LHCN-M2 (cell line): ENCODE measurements around the gene TRIM10. TPM values are rescaled to one million over a fixed set of nuclear protein-coding genes. Genes with fewer than 3 reads are reported as not detected.
"Not testable (repeated sequence)": the region's sequence is repeated elsewhere in the genome, so short reads cannot be mapped to it uniquely, and the experiment has no call there.

Experiments used
- DNase-seq: peaks from one replicate; pipeline ENCODE4 v3.0.0-alpha.2; 2012; ENCODE audit warnings: low read depth
- total RNA-seq: library from RNA; depleted of rRNA; stranded (reverse); fragments of >200 nt; gene quantifications from 2 replicates; pipeline ENCODE4 v1.2.3, GENCODE V29; 2014

TRIM10 gene
- total RNA-seq, 1 experiment from 2014 or later, result not detected

DNA sequence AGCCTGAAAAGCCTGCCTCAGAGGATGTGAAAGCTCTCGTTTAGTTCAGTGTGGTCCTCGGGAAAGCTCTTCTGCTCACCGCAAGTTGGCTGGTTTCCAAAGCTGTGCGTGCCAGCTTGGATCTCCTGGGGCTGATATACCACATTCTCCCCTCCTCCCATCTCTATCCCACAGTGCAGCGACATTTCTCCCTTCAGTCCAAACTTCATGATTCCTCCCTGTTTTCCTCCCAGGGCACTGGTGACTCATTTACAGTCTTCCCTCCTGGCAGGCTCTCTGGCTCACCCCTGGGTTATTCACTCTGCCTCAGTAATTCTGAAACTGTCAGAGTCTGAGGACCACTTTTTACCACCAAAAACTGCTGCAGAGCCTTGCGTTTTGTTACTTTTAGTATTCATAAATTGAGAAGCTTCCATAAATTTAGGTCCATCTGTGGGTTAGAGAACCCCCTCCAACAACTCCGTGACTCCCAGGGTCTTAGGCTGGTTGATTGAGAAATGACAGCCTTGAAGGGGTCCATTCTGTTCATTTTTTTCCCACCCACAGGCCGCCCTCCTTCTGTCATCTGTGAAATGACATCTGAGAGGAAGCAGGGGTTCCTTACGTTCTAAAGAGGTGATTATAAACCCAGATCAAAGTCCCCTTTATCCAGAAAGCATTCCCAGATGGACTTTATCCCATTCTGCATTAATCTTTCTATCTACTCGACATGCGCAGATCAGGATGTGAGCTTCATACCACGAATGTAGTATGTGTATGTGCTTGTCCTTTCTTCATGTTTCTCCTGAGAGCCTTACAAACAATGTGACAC lies 6.1 kb downstream of the TRIM10 start:
- peak; percentile 81 for DNase-seq

DNA sequence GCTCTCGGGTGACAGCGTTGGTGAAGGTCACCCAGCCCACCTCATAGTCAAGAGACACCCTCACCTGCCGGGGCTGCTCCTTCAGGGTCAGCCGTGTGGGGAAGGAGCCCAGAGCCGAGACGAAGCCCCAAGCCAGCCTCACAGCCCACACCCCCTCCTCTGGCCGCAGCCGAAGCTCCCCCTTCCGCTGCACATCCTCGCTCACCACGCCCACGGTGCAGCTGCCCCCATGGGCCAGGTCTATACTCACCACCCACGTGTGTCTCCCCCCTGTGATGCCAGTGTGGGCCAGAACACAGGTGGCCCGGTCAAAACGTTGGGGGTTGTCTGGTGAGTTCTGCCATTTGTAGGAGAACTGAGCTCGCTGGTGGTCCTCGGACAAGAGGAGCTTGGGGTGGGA lies 7.0 kb downstream of the TRIM10 start:
- DNase-seq, result no peak

DNA sequence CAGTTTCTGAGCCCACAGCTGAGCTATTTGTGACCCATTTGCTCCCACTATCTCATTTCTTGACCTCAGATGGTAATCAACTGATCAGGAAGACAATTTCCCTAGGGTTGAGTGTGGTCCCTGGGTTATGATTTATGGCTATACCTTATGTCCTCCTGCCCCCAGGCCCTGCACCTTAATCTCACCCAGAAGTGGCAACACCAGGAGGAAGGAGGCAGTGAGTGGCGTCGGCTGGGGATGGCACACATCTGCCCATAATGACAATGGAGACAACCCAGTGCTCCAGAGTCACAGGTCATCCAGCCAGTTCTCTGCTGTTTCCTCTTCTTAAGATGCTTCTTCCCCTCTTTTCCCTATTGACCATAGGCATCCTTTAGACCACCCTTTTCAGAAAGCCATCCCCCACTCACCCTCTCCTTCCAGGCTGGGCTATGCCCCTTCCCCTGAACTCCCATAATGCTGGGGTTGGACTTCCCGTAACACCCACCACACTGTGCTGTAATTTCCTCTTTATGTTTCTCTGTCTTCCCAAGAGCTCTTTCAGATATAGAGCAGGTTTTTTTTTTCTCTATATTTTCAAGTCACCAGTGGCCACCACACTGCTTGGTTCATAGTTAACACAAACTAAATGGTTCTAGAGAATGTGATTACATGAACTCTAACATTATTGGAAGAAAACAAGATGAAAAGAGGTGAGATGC lies 8.0 kb downstream of the TRIM10 start:
- DNase-seq, result no peak

DNA sequence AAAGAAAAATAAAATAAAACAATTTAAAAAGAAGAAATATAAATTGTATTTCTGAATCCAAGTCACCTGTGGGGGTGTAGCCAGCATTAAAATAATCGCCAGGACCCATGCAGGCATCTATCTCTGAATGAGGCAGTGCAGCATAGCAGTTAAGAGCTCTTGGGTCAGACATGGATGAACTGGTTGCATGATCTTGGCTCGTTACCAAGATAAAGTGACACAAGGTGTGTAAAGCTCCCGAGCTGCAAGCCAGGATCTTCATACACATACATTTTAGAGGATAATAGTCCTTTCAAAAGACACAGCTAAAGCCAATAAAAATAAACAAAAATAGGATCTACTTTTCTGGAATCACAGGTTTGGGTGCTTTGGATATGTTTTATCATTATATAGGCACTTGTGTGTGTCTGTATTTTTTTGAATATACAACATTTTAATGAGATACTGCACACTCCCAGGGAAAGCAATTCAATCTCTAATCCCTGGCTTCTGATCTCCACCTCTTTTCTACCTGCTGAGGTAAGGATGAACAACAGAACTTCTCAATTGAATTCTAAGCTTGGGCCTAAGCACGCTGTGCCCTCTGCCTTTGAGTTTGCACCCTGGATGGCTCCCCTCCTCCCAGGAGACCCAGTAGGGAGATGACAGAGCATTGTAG lies 8.9 kb downstream of the TRIM10 start:
- no peak for DNase-seq

DNA sequence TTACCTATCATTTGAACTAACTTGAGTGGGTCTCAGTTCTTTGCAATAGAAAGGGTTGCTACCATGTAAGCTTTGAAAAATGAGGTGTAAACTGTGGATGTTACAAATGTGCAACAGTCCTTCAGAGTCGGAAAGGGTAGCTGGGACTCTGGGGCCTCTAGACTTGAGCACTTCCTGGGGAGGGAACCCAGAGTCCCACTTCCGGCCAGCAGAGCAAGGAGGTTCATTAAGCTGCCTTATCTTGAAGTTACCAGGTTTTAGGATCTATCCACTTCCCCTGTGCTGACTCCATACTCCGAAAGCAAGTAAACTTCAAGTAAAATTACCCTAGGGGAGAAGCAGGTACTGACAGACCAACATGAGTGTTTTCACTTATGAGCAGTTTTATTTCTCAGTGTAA lies 9.4 kb downstream of the TRIM10 start:
- DNase-seq, result no peak

DNA sequence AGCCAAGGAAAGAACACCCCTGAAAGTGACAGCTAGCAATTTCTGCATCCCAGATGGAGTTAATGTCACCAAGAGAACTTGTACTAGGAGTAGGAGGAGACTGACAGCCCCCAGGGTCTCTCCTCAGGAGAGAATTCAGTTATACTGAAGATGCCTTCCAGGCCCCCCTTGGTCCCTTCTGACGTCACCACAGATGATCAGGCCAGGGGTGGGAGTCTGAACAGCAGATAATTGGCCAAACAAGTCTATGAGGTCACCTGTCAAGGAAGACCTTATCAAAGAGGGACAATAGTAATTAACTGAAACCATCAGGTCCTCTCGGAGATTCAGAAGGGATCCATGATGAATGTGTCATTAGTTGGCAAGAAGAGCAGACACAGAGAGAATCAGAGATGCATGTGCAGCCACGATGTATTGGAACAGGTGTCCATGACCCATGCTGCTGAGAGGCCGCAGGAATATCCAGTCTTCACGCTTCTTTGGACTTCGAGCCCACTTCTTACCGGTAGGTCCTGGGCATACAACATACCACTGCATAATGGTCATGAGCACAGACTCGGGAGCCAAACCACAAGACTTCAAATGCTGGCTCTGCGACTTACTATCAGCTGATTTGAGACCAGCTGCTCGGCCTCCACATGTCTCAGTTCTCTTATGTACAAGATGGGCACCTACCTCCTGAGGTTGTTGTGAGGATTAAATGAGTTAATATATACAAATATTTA lies 10.2 kb downstream of the TRIM10 start:
- peak; percentile 85 for DNase-seq

DNA sequence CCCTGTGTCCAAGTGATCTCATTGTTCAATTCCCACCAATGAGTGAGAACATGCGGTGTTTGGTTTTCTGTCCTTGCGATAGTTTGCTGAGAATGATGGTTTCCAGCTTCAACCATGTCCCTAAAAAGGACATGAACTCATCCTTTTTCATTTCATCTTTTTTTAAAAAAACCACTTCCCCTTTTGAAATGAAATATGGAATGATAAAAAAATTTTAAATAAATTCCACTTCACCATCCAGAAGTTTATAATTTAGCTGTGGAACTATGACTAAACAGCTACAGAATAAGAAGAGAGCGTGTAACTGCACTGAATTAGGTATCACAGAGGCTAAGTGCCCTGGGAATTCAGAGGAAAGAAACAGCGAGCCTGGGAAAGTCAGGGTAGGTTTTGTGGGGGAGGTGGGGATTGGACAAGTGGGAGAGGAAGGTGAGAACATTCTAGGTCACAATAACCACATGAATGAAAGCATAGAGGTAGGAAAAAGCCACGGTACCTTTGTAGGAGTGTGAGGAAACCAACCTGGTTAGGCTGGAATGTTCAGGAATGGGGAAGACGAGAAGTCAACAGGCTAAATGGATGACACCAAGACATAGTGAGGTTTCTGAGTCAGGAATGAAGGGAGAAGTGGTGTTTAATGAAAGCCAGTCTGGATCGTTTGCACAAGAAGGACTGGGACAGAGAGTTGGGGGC lies 11.0 kb downstream of the TRIM10 start:
- DNase-seq, result no peak

DNA sequence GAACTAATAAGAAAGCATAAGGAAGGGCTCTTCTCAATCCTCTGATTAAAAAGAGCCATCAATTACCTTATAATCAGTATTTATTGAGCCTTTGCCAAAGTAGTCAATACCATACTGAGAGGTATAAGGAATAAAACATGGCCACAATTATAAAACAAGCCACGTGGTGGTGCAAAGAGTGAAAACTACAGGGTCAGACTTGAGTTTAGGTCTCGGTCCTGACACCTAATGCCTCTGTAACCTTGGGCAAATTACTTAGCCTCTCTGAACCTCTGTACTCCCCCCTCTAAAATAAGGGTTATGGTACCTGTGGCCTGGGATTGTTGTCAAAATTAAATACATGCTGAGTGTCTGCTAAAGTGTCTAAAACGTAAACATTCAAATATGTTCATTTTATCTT lies 11.8 kb downstream of the TRIM10 start:
- DNase-seq, result no peak

DNA sequence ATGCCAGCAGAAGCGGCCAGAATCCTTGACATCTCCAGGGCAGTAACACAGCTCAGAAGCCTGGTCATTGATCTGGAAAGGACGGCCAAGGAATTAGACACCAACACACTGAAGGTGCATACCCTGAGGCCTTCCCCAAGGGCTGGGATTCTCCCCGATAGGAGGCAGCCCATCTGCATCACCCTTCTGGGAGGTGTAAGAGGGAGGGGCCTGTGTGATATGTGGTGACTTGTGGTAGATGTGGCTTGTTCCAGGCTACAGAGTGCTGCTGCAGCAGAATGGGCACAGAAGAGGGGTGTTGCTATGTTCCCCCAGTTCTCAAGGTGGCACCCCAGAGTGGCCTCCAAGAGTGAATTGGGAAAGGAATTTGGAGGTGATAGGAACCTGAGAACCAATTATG lies 13.9 kb downstream of the TRIM10 start:
- DNase-seq, result no peak

DNA sequence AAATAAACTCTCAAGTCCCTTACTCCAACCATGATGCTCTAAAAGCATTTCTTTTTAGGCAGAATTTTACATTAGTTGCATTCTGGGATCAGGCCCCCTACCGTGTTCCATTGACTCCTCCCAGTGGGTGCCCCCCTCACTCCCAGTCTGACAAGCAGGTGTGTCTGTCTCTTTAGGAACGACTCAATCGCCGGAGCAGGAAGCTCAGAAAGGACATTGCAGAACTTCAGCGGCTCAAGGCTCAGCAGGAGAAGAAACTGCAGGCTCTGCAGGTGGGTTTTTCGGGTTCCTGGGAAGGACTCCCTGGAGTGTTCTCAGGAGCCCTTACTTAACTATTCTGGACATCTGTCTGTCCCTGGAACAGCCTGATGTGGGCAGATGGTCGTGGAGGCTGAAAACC lies 15.2 kb downstream of the TRIM10 start:
- no peak for DNase-seq

DNA sequence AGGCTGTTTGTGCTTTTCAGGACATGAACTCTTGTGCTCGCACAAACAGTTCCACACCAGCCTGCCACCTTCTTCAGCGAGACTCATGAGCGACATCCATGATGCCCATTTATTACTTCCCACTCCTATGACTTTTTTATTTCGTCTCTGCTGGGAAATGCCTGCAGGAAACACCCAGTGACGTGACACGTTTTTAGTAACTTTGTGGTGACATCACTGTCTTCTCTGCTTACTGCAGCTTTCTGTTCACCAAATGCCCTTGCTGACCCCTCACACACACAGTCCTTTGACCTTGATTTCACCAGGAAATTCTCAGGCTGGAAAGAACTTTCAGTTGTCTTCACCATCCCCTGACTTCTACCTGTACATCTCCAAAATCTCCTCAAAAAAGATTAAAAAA lies 16.2 kb downstream of the TRIM10 start:
- no peak for DNase-seq

DNA sequence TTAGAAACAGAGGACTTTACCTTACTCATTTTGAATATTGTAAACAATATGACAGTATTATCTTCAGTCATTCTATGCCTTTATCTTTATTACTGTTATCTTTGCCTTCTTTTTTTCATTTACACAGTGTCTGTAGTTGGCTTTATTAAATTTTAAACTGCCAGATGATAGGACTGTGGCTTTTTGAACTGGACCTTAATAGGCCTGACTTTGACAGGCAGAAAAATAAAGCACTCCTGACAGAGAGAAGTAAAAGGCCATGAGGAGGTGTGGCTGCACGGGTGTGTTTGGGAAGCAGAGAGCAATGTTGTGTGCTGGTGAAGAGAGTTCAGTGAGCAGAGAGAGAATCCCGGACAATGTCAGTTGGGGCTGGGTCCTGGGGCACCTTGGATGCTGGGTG lies 17.2 kb downstream of the TRIM10 start:
- DNase-seq, result no peak

DNA sequence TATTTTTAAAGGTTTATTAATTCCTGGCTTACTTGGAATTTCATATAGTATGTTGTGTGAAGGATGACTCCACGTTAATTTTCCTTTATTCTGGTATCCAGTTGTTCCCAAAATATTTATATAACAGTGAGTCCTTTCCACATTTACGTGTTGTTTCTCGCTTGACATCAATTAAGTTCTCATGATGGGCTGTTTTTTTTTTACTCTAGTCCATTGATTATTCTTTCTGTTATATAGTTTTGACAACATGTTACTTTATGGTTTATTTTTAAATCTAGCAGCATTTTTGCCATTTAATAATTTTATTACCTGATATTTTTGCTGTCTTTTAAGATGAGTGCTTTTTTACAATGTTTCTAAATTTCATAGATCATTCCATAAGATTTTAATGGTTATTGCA lies 18.3 kb downstream of the TRIM10 start:
- no peak for DNase-seq

DNA sequence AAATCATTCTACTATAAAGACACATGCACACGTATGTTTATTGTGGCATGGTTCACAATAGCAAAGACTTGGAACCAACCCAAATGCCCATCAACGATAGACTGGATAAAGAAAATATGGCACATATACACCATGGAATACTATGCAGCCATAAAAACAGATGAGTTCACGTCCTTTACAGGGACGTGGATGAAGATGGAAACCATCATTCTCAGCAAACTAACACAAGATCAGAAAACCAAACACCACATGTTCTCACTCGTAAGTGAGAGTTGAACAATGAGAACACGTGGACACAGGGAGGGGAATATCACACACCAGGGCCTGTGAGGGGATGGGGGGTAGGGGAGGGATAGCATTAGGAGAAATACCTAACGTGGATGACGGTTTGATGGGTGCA lies 20.8 kb downstream of the TRIM10 start:
- DNase-seq, result not testable (repeated sequence)

DNA sequence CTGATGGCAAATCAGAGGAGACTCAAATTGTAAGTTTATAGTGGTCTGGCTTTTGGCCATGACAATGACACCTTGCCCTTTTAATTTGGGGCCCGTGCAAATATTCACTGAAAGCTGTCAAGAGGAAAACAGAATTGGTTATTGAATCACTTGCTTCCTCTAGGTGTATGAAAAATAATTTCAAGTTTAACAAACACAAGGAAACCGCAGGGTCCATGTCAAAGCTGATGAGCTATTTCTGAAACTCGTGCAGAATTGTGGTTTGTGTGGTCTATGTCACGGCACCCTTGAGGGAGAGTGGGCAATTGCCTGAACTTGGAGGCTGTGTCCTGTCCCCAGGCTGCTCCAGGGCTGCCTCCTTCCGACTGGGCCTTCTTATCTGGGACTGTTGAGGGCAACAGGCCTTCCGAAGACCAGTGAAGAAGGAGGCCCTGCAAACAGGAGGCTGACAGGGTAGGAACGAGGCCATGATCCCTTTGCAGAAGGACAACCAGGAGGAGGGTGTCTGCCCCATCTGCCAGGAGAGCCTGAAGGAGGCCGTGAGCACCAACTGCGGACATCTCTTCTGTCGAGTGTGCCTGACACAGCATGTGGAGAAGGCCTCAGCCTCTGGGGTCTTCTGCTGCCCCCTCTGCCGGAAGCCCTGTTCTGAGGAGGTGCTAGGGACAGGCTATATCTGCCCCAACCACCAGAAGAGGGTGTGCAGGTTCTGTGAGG lies 24.3 kb downstream of the TRIM10 start:
- DNase-seq, result no peak

DNA sequence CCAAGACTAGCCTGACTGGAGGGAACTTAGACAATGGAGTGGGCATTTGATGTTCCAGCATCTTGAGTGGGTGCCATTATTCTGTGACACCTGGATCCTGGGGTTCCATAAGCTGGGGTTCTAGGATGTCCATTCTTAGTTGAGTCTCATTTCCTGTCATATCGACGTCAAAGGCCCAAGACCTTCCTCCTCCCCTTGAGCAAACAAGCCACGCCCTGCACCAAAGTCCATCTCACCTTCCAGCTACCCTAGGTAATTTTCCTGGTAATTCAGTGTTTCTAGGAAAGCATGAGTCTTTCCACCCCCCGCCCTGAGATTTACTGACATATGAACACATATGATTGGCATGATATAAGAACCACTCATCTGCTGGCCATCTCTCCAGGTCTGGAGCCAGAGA lies 25.3 kb downstream of the TRIM10 start, which contains the start of gene TRIM40:
Gene TRIM40, plus strand, starts transcription at position 384 of the 400 bp plus-strand sequence. CDS start 897 bp downstream, outside the sequence.
- DNase-seq, result no peak

DNA sequence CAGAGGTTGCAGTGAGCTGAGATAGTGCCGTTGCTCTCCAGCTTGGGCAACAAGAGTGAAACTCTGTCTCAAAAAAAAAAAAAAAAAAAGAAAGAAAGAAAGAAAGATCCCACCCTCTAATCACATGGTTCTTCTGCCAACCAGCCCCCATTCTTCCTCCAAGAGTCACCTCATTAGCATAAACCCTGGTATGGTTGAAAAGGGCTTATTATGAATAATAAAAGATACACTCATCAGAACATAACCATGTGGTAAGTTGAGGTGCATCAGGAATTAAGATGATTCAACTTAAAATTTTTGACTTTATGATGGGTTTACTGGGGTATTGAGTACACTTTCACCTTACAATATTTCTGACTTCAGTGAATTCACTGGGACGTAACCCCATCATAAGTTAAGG lies 25.9 kb downstream of the TRIM10 start:
- no peak for DNase-seq

DNA sequence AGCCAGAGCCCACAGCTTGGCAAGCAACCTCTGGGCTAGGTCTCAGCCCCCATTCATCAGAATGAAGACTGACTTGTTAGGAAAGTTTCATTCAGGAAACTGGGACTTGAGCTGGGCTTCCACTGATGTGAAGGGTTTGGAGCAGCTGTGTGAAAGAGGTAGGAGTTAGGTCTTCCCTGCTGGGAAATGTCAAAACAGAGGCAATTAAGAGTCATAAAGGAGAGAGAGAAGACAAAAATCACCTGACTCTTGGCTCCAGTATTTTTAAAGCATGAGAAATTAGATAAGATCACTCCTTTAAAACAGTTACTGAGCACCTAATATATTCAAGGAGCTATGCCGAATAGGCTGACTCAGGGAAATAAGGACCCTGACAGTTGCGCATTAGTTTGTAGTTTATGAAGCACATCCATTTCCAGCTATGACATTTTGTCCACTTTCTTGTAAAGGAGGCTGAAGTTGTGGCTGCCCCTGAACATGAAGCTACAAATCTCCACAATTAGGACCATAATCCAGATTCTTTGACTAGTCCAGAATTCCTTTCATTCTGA lies 29.0 kb downstream of the TRIM10 start:
- DNase-seq, result no peak

DNA sequence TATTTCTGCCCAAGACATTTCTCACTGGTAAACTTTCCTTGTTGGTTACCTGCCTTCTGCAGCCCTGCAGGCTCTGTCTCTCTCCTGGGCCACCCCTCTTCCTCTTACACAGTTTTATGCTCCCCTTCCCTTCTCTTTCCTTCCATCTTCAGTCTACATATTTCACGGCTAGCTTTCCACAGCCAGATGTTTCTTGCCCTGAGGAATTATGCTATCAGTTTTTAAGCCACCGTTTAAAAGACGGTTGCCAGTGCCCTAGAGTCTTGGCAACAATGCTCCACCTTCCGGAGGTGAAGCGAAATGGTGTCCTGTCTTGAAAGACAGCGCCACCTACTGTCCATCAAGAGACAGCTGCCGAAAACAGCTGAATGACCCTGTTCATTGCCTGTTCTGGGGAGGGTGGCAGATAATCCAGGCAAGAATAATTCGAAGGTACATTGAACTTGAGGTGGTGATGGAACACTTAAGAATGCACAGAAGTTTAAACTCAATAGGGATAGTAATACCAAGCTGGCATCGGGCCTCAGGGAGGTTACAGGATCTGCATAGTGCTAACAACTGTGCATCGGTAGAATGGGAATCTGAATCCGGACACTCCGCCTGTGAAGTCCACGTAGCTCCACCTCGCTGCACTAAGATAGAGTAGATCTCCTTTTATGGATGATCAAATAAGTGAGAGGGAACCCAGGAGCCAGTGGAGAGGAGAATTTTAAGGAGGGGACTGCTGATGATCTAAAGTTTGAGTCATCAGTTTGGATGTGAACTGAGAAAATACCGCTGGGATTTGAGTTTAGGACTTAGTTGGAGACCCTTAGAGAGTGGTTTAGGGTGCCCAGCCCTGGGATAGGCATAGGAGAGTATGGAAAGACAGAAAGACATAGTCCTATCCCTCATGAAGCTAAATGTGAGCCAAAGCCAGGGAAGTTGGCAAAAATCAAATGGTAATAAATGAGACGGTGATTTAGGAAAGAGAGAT lies 29.8 kb downstream of the TRIM10 start:
- DNase-seq, result peak; percentile 79
